Mucosa of rectum (tissue), 2 donors: Measurements from ENCODE around the gene MAP1A.
A peak's percentile ranks its signal among the peaks of the same experiment; 100 is the strongest.

Source experiments
- H3K27ac ChIP-seq, 2 donors: one replicate each; pipeline ENCODE4 v1.7.0; 2013; ENCODE audit warnings: inconsistent platforms in 2 of 2, low read depth in 2 of 2, low read length in 2 of 2
- H3K27me3 ChIP-seq, 2 donors: one replicate each; pipeline ENCODE4 v1.7.0; 2013; ENCODE audit warnings: low read length in 2 of 2; ENCODE audit not compliant: control insufficient read depth in 2 of 2, insufficient read depth in 2 of 2
- H3K36me3 ChIP-seq, 2 donors: one replicate each; pipeline ENCODE4 v1.7.0; 2013; ENCODE audit warnings: low read length in 2 of 2; ENCODE audit not compliant: control insufficient read depth in 2 of 2, insufficient read depth in 2 of 2
- H3K4me1 ChIP-seq, 2 donors: one replicate each; pipeline ENCODE4 v1.7.0; 2013; ENCODE audit warnings: low read length in 2 of 2, mild to moderate bottlenecking in 1 of 2; ENCODE audit not compliant: control insufficient read depth in 2 of 2, insufficient read depth in 2 of 2
- H3K4me3 ChIP-seq, 2 donors: one replicate each; pipeline ENCODE4 v1.7.0; 2013; ENCODE audit warnings: low read length in 2 of 2
- H3K9ac ChIP-seq, 2 donors: one replicate each; pipeline ENCODE4 v1.7.0; 2013; ENCODE audit warnings: low read length in 2 of 2, low read depth in 1 of 2, mild to moderate bottlenecking in 1 of 2
- H3K9me3 ChIP-seq, 2 donors: one replicate each; pipeline ENCODE4 v1.7.0; 2013; ENCODE audit warnings: low read length in 2 of 2; ENCODE audit not compliant: control insufficient read depth in 2 of 2
- donor health status: healthy.
- donor health status: Normal muscosa, but diverticular disease.

MAP1A gene

GRCh38 chr15:43517354-43518196 is at the start of gene MAP1A:
TSS of gene MAP1A (plus strand) at chr15:43517608. CDS start at chr15:43521474, 3,866 bp downstream.
- no peaks in the 10 kb centered on the region for H3K9me3 ChIP-seq
- peak within 1 kb of the TSS; percentile 24 to 32 for H3K9ac ChIP-seq
- H3K27me3 ChIP-seq = peaks cover 0 to 5% of the 10 kb centered on the region in 2 donors
- H3K36me3 ChIP-seq = no peaks in the 10 kb centered on the region
- H3K4me1 ChIP-seq = peaks cover 5 to 21% of the 10 kb centered on the region in 2 donors
- peak within 1 kb of the TSS; percentile 38 to 71 for H3K27ac ChIP-seq
- H3K4me3 ChIP-seq = peak within 1 kb of the TSS; percentile 55 to 74

- Histone ChIP-seq H3K9me3 (no peaks in the 10 kb centered on the region), H3K36me3 (peaks cover 27 to 46% of the 10 kb centered on the region in 2 donors), H3K27ac (no peak overlapping the region), H3K4me1 (no peaks in the 10 kb centered on the region), H3K4me3 (no peak overlapping the region), H3K27me3 (no peaks in the 10 kb centered on the region), H3K9ac (no peak overlapping the region)
These were observed 47.5 kb upstream of the MAP1A start for GRCh38 chr15:43469867-43470266.

GRCh38 chr15:43471975-43472374 is 45.4 kb upstream of the MAP1A start:
- peaks cover 39 to 54% of the 10 kb centered on the region in 2 donors for H3K36me3 ChIP-seq

GRCh38 chr15:43473885-43474284 is 43.5 kb upstream of the MAP1A start:
- Histone ChIP-seq H3K4me3 (no peak overlapping the region), H3K27ac (no peak overlapping the region), H3K36me3 (peaks cover 47 to 61% of the 10 kb centered on the region in 2 donors), H3K9ac (no peak overlapping the region), H3K4me1 (no peaks in the 10 kb centered on the region), H3K9me3 (no peaks in the 10 kb centered on the region), H3K27me3 (no peaks in the 10 kb centered on the region)

More at GRCh38 chr15:43471975-43472374, 45.4 kb upstream of the MAP1A start:
- Histone ChIP-seq H3K9ac (no peak overlapping the region), H3K27me3 (no peaks in the 10 kb centered on the region), H3K4me1 (no peaks in the 10 kb centered on the region), H3K9me3 (no peaks in the 10 kb centered on the region), H3K27ac (no peak overlapping the region), H3K4me3 (no peak overlapping the region)

GRCh38 chr15:43483297-43484128 is 33.9 kb upstream of the MAP1A start:
- Histone ChIP-seq H3K36me3 (peaks cover 17 to 28% of the 10 kb centered on the region in 2 donors), H3K4me3 (no peak overlapping the region), H3K9ac (no peak overlapping the region), H3K9me3 (no peaks in the 10 kb centered on the region), H3K4me1 (no peaks in the 10 kb centered on the region), H3K27me3 (no peaks in the 10 kb centered on the region), H3K27ac (no peak overlapping the region)

- H3K4me3 ChIP-seq = no peak overlapping the region
- no peaks in the 10 kb centered on the region for H3K27me3 ChIP-seq
- no peak overlapping the region for H3K9ac ChIP-seq
- peaks cover 9 to 22% of the 10 kb centered on the region in 2 donors for H3K36me3 ChIP-seq
- no peaks in the 10 kb centered on the region for H3K9me3 ChIP-seq
- peaks cover 0 to 7% of the 10 kb centered on the region in 2 donors for H3K4me1 ChIP-seq
- no peak overlapping the region for H3K27ac ChIP-seq
These were observed 33.0 kb upstream of the MAP1A start for GRCh38 chr15:43484455-43484854.

- Histone ChIP-seq H3K27me3 (no peaks in the 10 kb centered on the region), H3K9me3 (no peaks in the 10 kb centered on the region), H3K9ac (no peak overlapping the region), H3K36me3 (peaks cover 8 to 17% of the 10 kb centered on the region in 2 donors), H3K27ac (no peak overlapping the region), H3K4me3 (no peak overlapping the region), H3K4me1 (peaks cover 0 to 9% of the 10 kb centered on the region in 2 donors)
These were observed 30.0 kb upstream of the MAP1A start for GRCh38 chr15:43487271-43487895.

GRCh38 chr15:43488790-43489189 is 28.6 kb upstream of the MAP1A start:
- Histone ChIP-seq H3K27ac (no peak overlapping the region), H3K36me3 (peaks cover 8 to 17% of the 10 kb centered on the region in 2 donors), H3K4me3 (no peak overlapping the region), H3K27me3 (no peaks in the 10 kb centered on the region), H3K4me1 (peaks cover 6 to 13% of the 10 kb centered on the region in 2 donors), H3K9ac (no peak overlapping the region), H3K9me3 (no peaks in the 10 kb centered on the region)

- Histone ChIP-seq H3K27me3 (no peaks in the 10 kb centered on the region), H3K9ac (no peak overlapping the region), H3K4me1 (peaks cover 8 to 13% of the 10 kb centered on the region in 2 donors), H3K36me3 (peaks cover 8 to 17% of the 10 kb centered on the region in 2 donors), H3K27ac (no peak overlapping the region), H3K4me3 (no peak overlapping the region), H3K9me3 (no peaks in the 10 kb centered on the region)
These were observed 28.2 kb upstream of the MAP1A start for GRCh38 chr15:43489191-43489590.
